ENCODE results near the gene MSH5.

Gene MSH5

DNA sequence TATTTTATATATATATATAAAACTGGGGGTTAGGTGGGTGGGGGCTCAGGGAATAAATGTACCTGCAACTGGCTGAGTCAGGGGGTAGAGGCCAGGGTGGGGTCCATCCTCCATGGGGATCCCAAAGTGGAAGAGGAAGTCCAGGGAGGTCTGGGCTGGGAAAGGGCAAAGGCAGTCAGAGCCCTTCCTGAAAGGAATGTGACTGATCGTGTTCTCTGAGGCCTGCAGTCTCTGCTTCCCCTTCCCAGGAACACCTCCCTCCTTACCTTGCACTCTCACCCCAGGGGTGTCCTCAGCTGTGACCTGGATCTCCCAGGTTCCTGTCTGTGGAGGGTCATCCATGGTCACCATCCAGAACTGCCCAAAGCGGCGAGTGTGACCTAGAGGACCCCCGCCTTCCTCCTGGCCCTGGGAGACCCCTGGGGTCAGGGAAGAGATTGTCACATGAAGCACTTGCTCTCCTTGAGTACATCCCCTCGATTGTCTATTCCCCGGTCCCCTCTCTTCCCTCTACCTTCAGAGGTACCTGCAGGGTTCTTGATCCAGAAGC lies 27.4 kb downstream of the MSH5 start:
- Histone ChIP-seq H3K36me3 (ENCODE audit: insufficient read depth, low read depth, low read length) (peaks cover 4% of the 10 kb centered on the region), H3K27ac (ENCODE audit: low read length) (no peak overlapping the region), H3K4me3 (ENCODE audit: low read length) (no peak overlapping the region), H3K9ac (ENCODE audit: low read depth, low read length) (no peak overlapping the region), H3K4me1 (ENCODE audit: insufficient read depth, low read length) (peaks cover 7% of the 10 kb centered on the region; the same call in 1 of the 2 replicates), H3K27me3 (ENCODE audit: insufficient read depth, low read length) (no peaks in the 10 kb centered on the region; the same call in 1 of the 2 replicates), H3K9me3 (ENCODE audit: insufficient read depth, low read depth, low read length) (no peaks in the 10 kb centered on the region)

DNA sequence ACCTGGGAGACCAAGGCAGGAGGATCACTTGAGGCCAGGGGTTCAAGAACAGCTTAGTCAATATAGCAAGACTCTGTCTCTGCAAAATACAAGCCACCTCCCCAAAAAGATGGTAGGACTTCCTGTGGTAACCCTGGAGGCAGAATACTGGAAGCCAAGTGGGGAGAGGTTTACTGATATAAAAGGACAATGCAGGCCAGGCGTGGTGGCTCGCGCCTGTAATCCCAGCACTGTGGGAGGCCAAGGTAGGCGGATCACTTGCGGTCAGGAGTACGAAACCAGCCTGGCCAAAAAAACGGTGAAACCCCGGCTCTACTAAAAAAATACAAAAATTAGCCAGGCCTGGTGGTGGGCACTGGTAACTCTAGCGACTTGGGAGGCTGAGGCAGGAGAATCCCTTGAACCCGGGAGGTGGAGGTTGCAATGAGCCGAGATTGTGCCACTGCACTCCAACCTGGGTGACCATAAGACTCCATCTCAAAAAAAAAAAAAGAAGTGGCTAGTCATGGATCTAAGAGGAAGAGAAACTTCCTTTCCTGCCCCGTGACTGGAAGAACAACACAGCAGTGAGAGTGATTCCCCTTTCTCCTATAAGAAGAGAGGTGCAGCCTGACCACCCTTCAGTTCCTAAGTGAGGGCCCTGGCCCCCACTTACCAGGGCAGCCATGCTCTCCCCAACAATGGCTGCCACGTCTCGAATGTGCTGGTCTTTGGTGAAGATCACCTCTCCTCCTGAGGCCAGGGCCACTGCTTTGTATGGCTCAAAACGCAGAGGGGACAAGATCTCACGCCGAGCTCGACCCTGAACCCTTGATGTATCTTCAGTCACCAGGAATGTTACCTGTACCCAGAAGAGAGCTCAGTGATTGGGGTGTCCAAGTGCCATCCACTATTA lies 28.8 kb downstream of the MSH5 start:
- H3K36me3 ChIP-seq (ENCODE audit: insufficient read depth, low read depth, low read length): no peaks in the 10 kb centered on the region; the same call in 1 of the 2 replicates
- no peak overlapping the region for H3K9ac ChIP-seq (ENCODE audit: low read depth, low read length)
- H3K4me3 ChIP-seq (ENCODE audit: low read length): no peak overlapping the region
- no peaks in the 10 kb centered on the region for H3K9me3 ChIP-seq (ENCODE audit: insufficient read depth, low read depth, low read length)
- no peak overlapping the region for H3K27ac ChIP-seq (ENCODE audit: low read length)
- 0 out of 2 replicates have a peak, but pooled peaks cover 2% of the 10 kb centered on the region for H3K4me1 ChIP-seq (ENCODE audit: insufficient read depth, low read length)
- H3K27me3 ChIP-seq (ENCODE audit: insufficient read depth, low read length): no peaks in the 10 kb centered on the region; the same call in 1 of the 2 replicates

DNA sequence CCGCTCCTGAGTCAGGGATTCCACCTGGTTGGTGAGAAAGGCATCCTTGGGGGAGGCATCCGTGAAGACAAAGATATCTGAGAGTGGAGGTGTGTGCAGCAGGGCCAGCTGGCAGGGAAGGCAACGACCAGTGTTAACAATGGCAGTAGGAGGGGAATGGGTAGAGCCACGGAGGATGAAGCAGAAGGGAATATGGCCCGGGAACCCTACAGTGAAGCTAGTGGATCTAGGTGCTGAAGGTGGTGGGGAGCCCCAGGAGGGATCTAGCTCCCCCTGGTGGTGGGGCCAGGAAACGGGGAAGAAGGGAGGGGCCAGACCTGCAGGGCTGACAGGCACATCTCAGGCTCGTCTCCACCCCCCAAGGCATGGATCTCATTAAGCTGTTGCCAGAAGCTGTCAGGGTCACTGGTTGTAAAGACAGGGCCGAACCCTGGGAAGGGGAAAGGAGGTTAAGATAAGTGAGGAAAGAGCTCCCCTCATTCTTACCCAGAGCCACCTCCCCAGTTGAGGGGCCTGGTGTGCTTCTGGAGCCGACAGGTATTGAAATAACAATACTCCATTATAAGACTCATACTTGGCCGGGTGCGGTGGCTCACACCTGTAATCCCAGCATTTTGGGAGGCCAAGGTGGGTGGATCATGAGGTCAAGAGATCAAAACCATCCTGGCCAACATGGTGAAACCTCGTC lies 30.0 kb downstream of the MSH5 start:
- Histone ChIP-seq H3K4me3 (ENCODE audit: low read length) (no peak overlapping the region), H3K36me3 (ENCODE audit: insufficient read depth, low read depth, low read length) (no peaks in the 10 kb centered on the region), H3K27me3 (ENCODE audit: insufficient read depth, low read length) (no peaks in the 10 kb centered on the region; the same call in 1 of the 2 replicates), H3K4me1 (ENCODE audit: insufficient read depth, low read length) (no peaks in the 10 kb centered on the region), H3K9ac (ENCODE audit: low read depth, low read length) (no peak overlapping the region), H3K27ac (ENCODE audit: low read length) (no peak overlapping the region), H3K9me3 (ENCODE audit: insufficient read depth, low read depth, low read length) (no peaks in the 10 kb centered on the region)

DNA sequence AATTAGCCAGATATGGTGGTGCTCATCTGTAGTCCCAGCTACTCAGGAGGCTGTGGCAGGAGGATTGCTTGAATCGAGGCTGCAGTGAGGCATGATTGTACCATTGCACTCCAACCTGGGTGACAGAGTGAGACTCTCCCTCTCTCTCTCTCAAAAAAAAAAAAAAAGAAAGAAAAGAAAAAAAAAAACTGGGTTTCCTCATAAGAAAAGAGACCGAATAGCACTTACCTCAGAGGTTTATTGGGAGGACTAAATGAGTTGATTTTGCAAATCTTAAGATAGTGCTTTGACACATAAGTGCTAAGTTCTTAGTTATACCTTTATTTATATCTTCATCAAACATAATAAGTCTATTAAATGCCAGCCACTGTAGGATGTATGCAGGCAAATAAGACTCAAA lies 31.1 kb downstream of the MSH5 start:
- H3K4me3 ChIP-seq (ENCODE audit: low read length): no peak overlapping the region
- no peaks in the 10 kb centered on the region for H3K9me3 ChIP-seq (ENCODE audit: insufficient read depth, low read depth, low read length)
- no peak overlapping the region for H3K27ac ChIP-seq (ENCODE audit: low read length)
- no peaks in the 10 kb centered on the region for H3K36me3 ChIP-seq (ENCODE audit: insufficient read depth, low read depth, low read length)
- no peak overlapping the region for H3K9ac ChIP-seq (ENCODE audit: low read depth, low read length)
- H3K4me1 ChIP-seq (ENCODE audit: insufficient read depth, low read length): no peaks in the 10 kb centered on the region
- no peaks in the 10 kb centered on the region; the same call in 1 of the 2 replicates for H3K27me3 ChIP-seq (ENCODE audit: insufficient read depth, low read length)

DNA sequence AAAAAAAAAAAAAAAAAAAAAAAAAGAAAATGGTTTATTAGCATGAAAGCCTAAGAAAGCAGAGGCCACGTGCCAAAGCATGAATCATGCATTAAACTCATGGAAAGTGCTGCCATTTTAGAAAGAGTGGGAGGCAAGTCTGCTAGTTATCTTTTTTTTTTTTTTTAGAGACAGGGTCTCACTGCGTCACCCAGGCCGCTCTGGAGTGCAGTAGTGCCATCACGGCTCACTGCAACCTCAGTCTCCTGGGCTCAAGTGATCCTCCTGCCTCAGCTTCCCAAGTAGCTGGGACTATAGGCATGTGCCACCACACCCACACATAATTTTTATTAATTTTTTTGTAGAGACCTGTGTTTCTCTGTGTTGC lies 32.2 kb downstream of the MSH5 start:
- no peak overlapping the region for H3K4me3 ChIP-seq (ENCODE audit: low read length)
- no peak overlapping the region for H3K9ac ChIP-seq (ENCODE audit: low read depth, low read length)
- no peaks in the 10 kb centered on the region for H3K9me3 ChIP-seq (ENCODE audit: insufficient read depth, low read depth, low read length)
- H3K4me1 ChIP-seq (ENCODE audit: insufficient read depth, low read length): no peaks in the 10 kb centered on the region
- H3K27ac ChIP-seq (ENCODE audit: low read length): no peak overlapping the region
- H3K36me3 ChIP-seq (ENCODE audit: insufficient read depth, low read depth, low read length): no peaks in the 10 kb centered on the region
- no peaks in the 10 kb centered on the region for H3K27me3 ChIP-seq (ENCODE audit: insufficient read depth, low read length)

GRCh38 chr6:31775184-31775583 lies 35.4 kb downstream of the MSH5 start:
- Histone ChIP-seq H3K9me3 (ENCODE audit: insufficient read depth, low read depth, low read length) (no peaks in the 10 kb centered on the region), H3K27ac (ENCODE audit: low read length) (no peak overlapping the region), H3K27me3 (ENCODE audit: insufficient read depth, low read length) (no peaks in the 10 kb centered on the region), H3K4me1 (ENCODE audit: insufficient read depth, low read length) (no peaks in the 10 kb centered on the region), H3K4me3 (ENCODE audit: low read length) (no peak overlapping the region), H3K9ac (ENCODE audit: low read depth, low read length) (no peak overlapping the region), H3K36me3 (ENCODE audit: insufficient read depth, low read depth, low read length) (peaks cover 24% of the 10 kb centered on the region)

GRCh38 chr6:31775633-31776484 lies 36.1 kb downstream of the MSH5 start:
- H3K9ac ChIP-seq (ENCODE audit: low read depth, low read length): no peak overlapping the region
- H3K36me3 ChIP-seq (ENCODE audit: insufficient read depth, low read depth, low read length): peaks cover 30% of the 10 kb centered on the region
- no peak overlapping the region for H3K4me3 ChIP-seq (ENCODE audit: low read length)
- no peaks in the 10 kb centered on the region for H3K27me3 ChIP-seq (ENCODE audit: insufficient read depth, low read length)
- no peaks in the 10 kb centered on the region for H3K4me1 ChIP-seq (ENCODE audit: insufficient read depth, low read length)
- no peaks in the 10 kb centered on the region for H3K9me3 ChIP-seq (ENCODE audit: insufficient read depth, low read depth, low read length)
- H3K27ac ChIP-seq (ENCODE audit: low read length): no peak overlapping the region

DNA sequence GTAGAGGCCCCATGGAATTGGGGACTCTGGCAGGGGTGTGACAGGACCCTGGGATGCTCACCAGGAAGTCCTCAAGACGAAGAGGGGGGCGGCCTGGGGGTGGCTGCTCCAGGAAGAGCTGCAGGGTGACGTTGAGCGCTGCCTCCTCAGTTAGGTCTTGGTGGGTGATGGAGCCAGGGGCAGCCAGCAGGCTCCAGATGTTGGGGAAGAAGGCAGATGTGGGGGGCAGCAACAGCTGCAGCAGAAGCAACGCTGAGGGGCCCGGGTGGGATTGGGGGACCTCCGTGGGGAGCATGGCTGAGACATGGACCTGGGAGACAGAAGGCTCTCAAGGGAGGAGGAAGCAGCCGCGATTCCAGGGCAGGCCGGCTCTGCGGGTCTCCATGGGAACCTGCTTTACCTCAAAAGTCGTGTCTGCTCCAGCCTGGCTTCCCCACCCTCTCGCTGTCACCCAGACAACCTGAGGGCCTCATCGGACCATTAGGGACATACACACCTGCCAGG lies 36.7 kb downstream of the MSH5 start:
- no peak overlapping the region for H3K4me3 ChIP-seq (ENCODE audit: low read length)
- no peaks in the 10 kb centered on the region for H3K27me3 ChIP-seq (ENCODE audit: insufficient read depth, low read length)
- peaks cover 37% of the 10 kb centered on the region for H3K36me3 ChIP-seq (ENCODE audit: insufficient read depth, low read depth, low read length)
- no peaks in the 10 kb centered on the region for H3K4me1 ChIP-seq (ENCODE audit: insufficient read depth, low read length)
- no peak overlapping the region for H3K27ac ChIP-seq (ENCODE audit: low read length)
- no peaks in the 10 kb centered on the region for H3K9me3 ChIP-seq (ENCODE audit: insufficient read depth, low read depth, low read length)
- no peak overlapping the region for H3K9ac ChIP-seq (ENCODE audit: low read depth, low read length)

GRCh38 chr6:31776989-31777666 lies 37.3 kb downstream of the MSH5 start, which contains the start of gene VWA7:
Gene VWA7, minus strand, starts transcription at chr6:31777328. Its CDS starts 549 bp downstream, at chr6:31776779.
- no peaks in the 10 kb centered on the region for H3K27me3 ChIP-seq (ENCODE audit: insufficient read depth, low read length)
- no peak within 1 kb of the TSS for H3K4me3 ChIP-seq (ENCODE audit: low read length)
- H3K9ac ChIP-seq (ENCODE audit: low read depth, low read length): no peak within 1 kb of the TSS
- peaks cover 43% of the 10 kb centered on the region for H3K36me3 ChIP-seq (ENCODE audit: insufficient read depth, low read depth, low read length)
- no peaks in the 10 kb centered on the region for H3K9me3 ChIP-seq (ENCODE audit: insufficient read depth, low read depth, low read length)
- H3K4me1 ChIP-seq (ENCODE audit: insufficient read depth, low read length): no peaks in the 10 kb centered on the region
- no peak within 1 kb of the TSS for H3K27ac ChIP-seq (ENCODE audit: low read length)

DNA sequence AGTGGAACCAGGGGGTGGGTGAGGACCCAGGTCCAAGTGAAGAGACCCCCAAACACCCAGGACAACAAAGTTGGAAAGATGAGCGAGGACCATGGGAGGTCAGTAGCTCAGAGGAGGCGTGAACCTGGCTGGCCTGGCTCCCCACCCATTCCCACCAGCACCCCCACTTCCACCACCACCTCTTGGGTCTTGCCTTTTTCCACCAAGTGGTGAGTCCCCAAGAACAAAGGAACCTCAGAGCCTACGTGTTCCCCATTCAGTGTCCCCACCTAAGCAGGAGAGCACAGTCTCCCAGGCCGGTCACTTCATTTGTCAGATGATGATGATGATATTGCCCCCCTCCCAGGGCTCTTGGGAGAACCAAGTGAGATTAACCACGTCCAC lies 37.9 kb downstream of the MSH5 start:
- Histone ChIP-seq H3K36me3 (ENCODE audit: insufficient read depth, low read depth, low read length) (peaks cover 48% of the 10 kb centered on the region), H3K4me3 (ENCODE audit: low read length) (no peak overlapping the region), H3K4me1 (ENCODE audit: insufficient read depth, low read length) (no peaks in the 10 kb centered on the region), H3K27me3 (ENCODE audit: insufficient read depth, low read length) (no peaks in the 10 kb centered on the region), H3K9ac (ENCODE audit: low read depth, low read length) (no peak overlapping the region), H3K27ac (ENCODE audit: low read length) (no peak overlapping the region), H3K9me3 (ENCODE audit: insufficient read depth, low read depth, low read length) (no peaks in the 10 kb centered on the region)

All from iPS-20b (cell line).